ENCODE results near the gene KCNAB1.

The KCNAB1 gene

GRCh38 chr3:156323466-156323865 is 203.1 kb downstream of the KCNAB1 start:
- ChIA-PET POLR2A (no interaction called here), CTCF (interaction anchor here (1.4 kb wide), 1 partner anchor 14 kb away, joined by 3 read pairs; no protein-coding TSS in a partner anchor)
- no peak for DNase-seq (ENCODE audit: extremely low spot score)
- no peak for TF ChIP-seq CTCF (IDR thresholded peaks at IDR 0.05; ENCODE audit: control extremely low read depth, extremely low read depth, low read depth, missing control alignments)

- no peak for DNase-seq (ENCODE audit: extremely low spot score)
- POLR2A ChIA-PET, result no interaction called here
- CTCF ChIA-PET, result interaction anchor here (0.6 to 2.3 kb wide), 4 partner anchors 11 to 89 kb away, joined by 3 to 8 read pairs (median 4); no protein-coding TSS in a partner anchor
- no peak for TF ChIP-seq CTCF (IDR thresholded peaks at IDR 0.05; ENCODE audit: control extremely low read depth, extremely low read depth, low read depth, missing control alignments)
Observed at GRCh38 chr3:156330415-156330814, 210.0 kb downstream of the KCNAB1 start.

- ChIA-PET CTCF (interaction anchor here (1.3 to 1.7 kb wide), 4 partner anchors 14 to 40 kb away, joined by 3 to 5 read pairs (median 4); no protein-coding TSS in a partner anchor), POLR2A (no interaction called here)
- DNase-seq (ENCODE audit: extremely low spot score), result no peak
- no peak for TF ChIP-seq CTCF (IDR thresholded peaks at IDR 0.05; ENCODE audit: control extremely low read depth, extremely low read depth, low read depth, missing control alignments)
Observed at GRCh38 chr3:156332304-156332703, 211.9 kb downstream of the KCNAB1 start.

GRCh38 chr3:156334841-156335545 is 214.6 kb downstream of the KCNAB1 start:
- ChIA-PET CTCF (interaction anchor here (1.1 to 1.3 kb wide), 2 partner anchors 17 to 27 kb away, joined by 3 to 5 read pairs; no protein-coding TSS in a partner anchor), POLR2A (no interaction called here)
- no peak for TF ChIP-seq CTCF (IDR thresholded peaks at IDR 0.05; ENCODE audit: control extremely low read depth, extremely low read depth, low read depth, missing control alignments)
- DNase-seq (ENCODE audit: extremely low spot score), result no peak

- DNase-seq (ENCODE audit: extremely low spot score), result no peak
- POLR2A ChIA-PET, result no interaction called here
- TF ChIP-seq CTCF (IDR thresholded peaks at IDR 0.05; ENCODE audit: control extremely low read depth, extremely low read depth, low read depth, missing control alignments), result no peak
- CTCF ChIA-PET, result no interaction called here
Observed at GRCh38 chr3:156339491-156339890, 219.1 kb downstream of the KCNAB1 start.

- no peak for TF ChIP-seq CTCF (IDR thresholded peaks at IDR 0.05; ENCODE audit: control extremely low read depth, extremely low read depth, low read depth, missing control alignments)
- CTCF ChIA-PET, result interaction anchor here (1.1 to 3.3 kb wide), 8 partner anchors 11 to 298 kb away, joined by 3 to 28 read pairs (median 6); no protein-coding TSS in a partner anchor
- POLR2A ChIA-PET, result no interaction called here
- DNase-seq (ENCODE audit: extremely low spot score), result no peak
Observed at GRCh38 chr3:156341332-156341731, 221.0 kb downstream of the KCNAB1 start.

Data from GM10248 (cell line).